HepG2 (cell line): ENCODE results near the gene SLCO2A1. TPM values are rescaled to one million over a fixed set of nuclear protein-coding genes. Genes with fewer than 3 reads are reported as not detected.

Source experiments
- ATAC-seq: fragments of 200-7000 bp; cut with Tn5 transposase; 3 replicates; pipeline ENCODE4 v1.9.1; 2020; ENCODE audit warnings: mild to moderate bottlenecking, moderate library complexity
- BruUV-seq: library from RNA; stranded (reverse); fragments of 400-500 nt; replicated peaks from 2 replicates; lab custom pipeline; 2021; lab: Mats Ljungman, UMichigan
- CTCF ChIA-PET: fragments of 300-600 bp; formaldehyde crosslinking; extraction: SDS; loops from one replicate; lab custom pipeline; 2021; ENCODE audit warnings: low total read pairs, inconsistent platforms, low intra/inter-chr PET ratio; lab: Yijun Ruan, JAX
- POLR2A ChIA-PET: fragments of 350-600 bp; sonication (Branson Sonifier 250); formaldehyde crosslinking; loops from one replicate; lab custom pipeline; 2020; ENCODE audit warnings: antibody characterized with exemption, inconsistent platforms; lab: Yijun Ruan, JAX
- DNase-seq: peaks from one replicate; pipeline ENCODE4 v3.0.0-alpha.2; 2015; ENCODE audit warnings: low spot score
- FAIRE-seq: peaks from 3 replicates; lab custom pipeline; 2011; peaks lifted over from hg19 to GRCh38; lab: Jason Lieb, UNC
- H2AFZ ChIP-seq: one replicate; pipeline ENCODE4 v1.6.1; 2011; ENCODE audit warnings: low read length, inconsistent platforms
- H3K27ac ChIP-seq: fragments of 300-600 bp; 3 replicates; pipeline ENCODE4 v1.8.0; 2011; ENCODE audit warnings: mixed run types, mild to moderate bottlenecking, mixed read lengths, low read length, inconsistent platforms; ENCODE audit not compliant: insufficient read depth; ENCODE audit errors: extremely low read length
- H3K27me3 ChIP-seq, 2 experiments: fragments of 200-600 bp in 1 of 2; 2 replicates in 1 of 2; 3 replicates in 1 of 2; pipeline versions ENCODE4 v1.6.0 to v1.8.0; 2011; ENCODE audit warnings: low read length in 2 of 2, mild to moderate bottlenecking in 2 of 2, moderate library complexity in 2 of 2, inconsistent platforms in 1 of 2; ENCODE audit not compliant: insufficient read depth in 2 of 2, control insufficient read depth in 1 of 2
- H3K36me3 ChIP-seq, 2 experiments: fragments of 200-600 bp in 1 of 2; replicated peaks in 1 of 2; 2 replicates in 1 of 2; 3 replicates in 1 of 2; pipeline versions ENCODE4 v1.5.1 to v1.8.0; 2011; ENCODE audit warnings: low read length in 2 of 2, inconsistent platforms in 1 of 2; ENCODE audit not compliant: insufficient read depth in 2 of 2, control insufficient read depth in 1 of 2
- H3K4me1 ChIP-seq: 2 replicates; pipeline ENCODE4 v1.5.1; 2012; ENCODE audit warnings: low read length, inconsistent platforms; ENCODE audit not compliant: insufficient read depth
- H3K4me2 ChIP-seq: 2 replicates; pipeline ENCODE4 v1.6.0; 2011; ENCODE audit warnings: low read depth, low read length, inconsistent platforms
- H3K4me3 ChIP-seq, 3 experiments: fragments of 200-600 bp in 1 of 3; sonication (generic), shearing (Covaris generic) in 1 of 3; replicated peaks in 1 of 3; 2 replicates each; pipeline ENCODE4 v1.5.1; 2011 to 2016; ENCODE audit warnings: low read length in 3 of 3, inconsistent platforms in 2 of 3, low read depth in 2 of 3, mild to moderate bottlenecking in 2 of 3, control low read depth in 1 of 3, mixed read lengths in 1 of 3; ENCODE audit not compliant: insufficient read depth in 1 of 3
- H3K79me2 ChIP-seq: one replicate; pipeline ENCODE4 v1.6.1; 2011; ENCODE audit warnings: low read length, inconsistent platforms; ENCODE audit not compliant: insufficient read depth
- H3K9ac ChIP-seq: 2 replicates; pipeline ENCODE4 v1.6.0; 2011; ENCODE audit warnings: mild to moderate bottlenecking, low read depth, low read length, inconsistent platforms; ENCODE audit not compliant: insufficient read depth
- H3K9me3 ChIP-seq: 2 replicates; pipeline ENCODE4 v1.5.1; 2012; ENCODE audit warnings: mild to moderate bottlenecking, low read length
- H4K20me1 ChIP-seq: 2 replicates; pipeline ENCODE4 v1.6.0; 2011; ENCODE audit warnings: inconsistent platforms, mild to moderate bottlenecking, low read length, moderate library complexity; ENCODE audit not compliant: insufficient read depth
- DR1 ChIP-seq: sonication (generic); formaldehyde crosslinking; IDR thresholded peaks from 2 replicates; pipeline ENCODE4 v1.8.0; 2021; ENCODE audit warnings: mild to moderate bottlenecking, missing genetic modification reagents, inconsistent platforms
- GTF2F1 ChIP-seq: fragments of 150-350 bp; IDR thresholded peaks from 2 replicates; pipeline ENCODE4 v1.6.1; 2014; ENCODE audit warnings: low read length
- IRF2 ChIP-seq: IDR thresholded peaks from 2 replicates; pipeline ENCODE4 v1.6.1; 2018; ENCODE audit warnings: missing genetic modification reagents, missing compliant biosample characterization
- JUND ChIP-seq: sonication (generic); formaldehyde crosslinking; IDR thresholded peaks from 2 replicates; pipeline ENCODE4 v1.8.0; 2022; ENCODE audit warnings: mild to moderate bottlenecking, missing genetic modification reagents
- KAT8 ChIP-seq: IDR thresholded peaks from 2 replicates; pipeline ENCODE4 v1.6.1; 2016; ENCODE audit warnings: missing genetic modification reagents, missing compliant biosample characterization
- MEIS2 ChIP-seq: sonication (generic); formaldehyde crosslinking; IDR thresholded peaks from 2 replicates; pipeline ENCODE4 v1.9.0; 2021; ENCODE audit warnings: mild to moderate bottlenecking, missing genetic modification reagents
- POGZ ChIP-seq: sonication (generic); formaldehyde crosslinking; IDR thresholded peaks from 2 replicates; pipeline ENCODE4 v1.4.0; 2020; ENCODE audit warnings: mild to moderate bottlenecking, missing genetic modification reagents
- PRMT3 ChIP-seq: sonication (generic); formaldehyde crosslinking; IDR thresholded peaks from 2 replicates; pipeline ENCODE4 v1.8.1; 2022; ENCODE audit warnings: low read depth, mild to moderate bottlenecking, moderate library complexity, missing genetic modification reagents, borderline replicate concordance
- RARG ChIP-seq: sonication (generic); formaldehyde crosslinking; IDR thresholded peaks from 2 replicates; pipeline ENCODE4 v1.4.0; 2020; ENCODE audit warnings: low read depth, mild to moderate bottlenecking, missing genetic modification reagents
- RXRA ChIP-seq: sonication (generic); formaldehyde crosslinking; IDR thresholded peaks from 2 replicates; pipeline ENCODE4 v1.5.1; 2020; ENCODE audit warnings: missing genetic modification reagents
- SCMH1 ChIP-seq: sonication (generic); formaldehyde crosslinking; IDR thresholded peaks from 2 replicates; pipeline ENCODE4 v1.9.0; 2021; ENCODE audit warnings: missing genetic modification reagents, mild to moderate bottlenecking, borderline replicate concordance
- SOX13 ChIP-seq, 3 experiments: fragments of 450-650 bp in 1 of 3; sonication (generic) in 1 of 3; formaldehyde crosslinking in 1 of 3; IDR thresholded peaks in 2 of 3; conservative IDR thresholded peaks in 1 of 3; 2 replicates each; pipeline versions ENCODE4 v1.5.0 to v1.6.1; 2016 to 2020; ENCODE audit warnings: antibody characterized with exemption in 1 of 3, mild to moderate bottlenecking in 1 of 3, missing compliant biosample characterization in 1 of 3, missing genetic modification reagents in 1 of 3, moderate library complexity in 1 of 3
- TBX2 ChIP-seq: sonication (generic); formaldehyde crosslinking; IDR thresholded peaks from 2 replicates; pipeline ENCODE4 v1.5.0; 2020; ENCODE audit warnings: missing genetic modification reagents, mild to moderate bottlenecking, borderline replicate concordance
- ZNF20 ChIP-seq: sonication (generic); formaldehyde crosslinking; IDR thresholded peaks from 2 replicates; pipeline ENCODE4 v1.4.0; 2020; ENCODE audit warnings: mild to moderate bottlenecking, moderate library complexity, missing genetic modification reagents
- ZNF326 ChIP-seq: sonication (generic); formaldehyde crosslinking; IDR thresholded peaks from 2 replicates; pipeline ENCODE4 v1.4.0; 2020; ENCODE audit warnings: missing genetic modification reagents, borderline replicate concordance
- ZNF678 ChIP-seq: sonication (generic); formaldehyde crosslinking; IDR thresholded peaks from 2 replicates; pipeline ENCODE4 v1.4.0; 2020; ENCODE audit warnings: mild to moderate bottlenecking, missing genetic modification reagents
- ZSCAN31 ChIP-seq: sonication (generic); formaldehyde crosslinking; IDR thresholded peaks from 2 replicates; pipeline ENCODE4 v1.5.0; 2020; ENCODE audit warnings: low read depth, mild to moderate bottlenecking, missing genetic modification reagents
- in situ Hi-C: cut with HindIII; loops from 2 replicates; pipeline ENCODE4 v1.10.0; 2017; ENCODE audit warnings: low pct_unique_long_range_greater_than_20kb; ENCODE audit not compliant: extremely low pct_ligation_motif_present
- intact Hi-C: fragments of 100-400 bp; cut with micrococcal nuclease; formaldehyde crosslinking; loops from one replicate; pipeline ENCODE4 v1.10.0; 2022; ENCODE audit not compliant: unreplicated experiment
- polyA plus RNA-seq, 8 experiments: library from polyadenylated mRNA; depleted of rRNA in 3 of 8; stranded (reverse) in 7 of 8; unstranded in 1 of 8; fragments of >200 nt; fragmentation: Illumina TruSeq in 4 of 8; extraction: Trizol in 4 of 8; gene quantifications; 2 replicates each; pipeline versions ENCODE4 v1.2.1 to v1.2.3, GENCODE V29; 2011 to 2016; ENCODE audit warnings: low read depth in 4 of 8, missing spikeins in 1 of 8, mixed read lengths in 1 of 8; ENCODE audit not compliant: insufficient read depth in 1 of 8
- total RNA-seq, 5 experiments: library from RNA; depleted of rRNA; stranded (reverse); fragments of >200 nt; fragmentation: Illumina TruSeq; extraction: Trizol; gene quantifications; 2 replicates each; pipeline ENCODE4 v1.2.3, GENCODE V29; 2016; ENCODE audit warnings: low read depth in 1 of 5
- TF ChIP-seq, protein P1 (sequence below): sonication (generic); formaldehyde crosslinking; IDR thresholded peaks from 2 replicates; pipeline ENCODE4 v1.4.0; 2020; ENCODE audit warnings: missing genetic modification reagents
- TF ChIP-seq, protein P2 (sequence below): sonication (generic); formaldehyde crosslinking; IDR thresholded peaks from 2 replicates; pipeline ENCODE4 v1.4.0; 2020; ENCODE audit warnings: missing genetic modification reagents, mild to moderate bottlenecking, borderline replicate concordance
- TF ChIP-seq, protein P3 (sequence below): sonication (generic); formaldehyde crosslinking; IDR thresholded peaks from 2 replicates; pipeline ENCODE4 v1.4.0; 2020; ENCODE audit warnings: missing genetic modification reagents

The SLCO2A1 gene
- total and polyA plus RNA-seq, 2 of the 13 experiments (the other 11 are each of a cell fraction or from before 2014, with no cell fraction given), result 0.04 TPM; not detected in 1

DNA sequence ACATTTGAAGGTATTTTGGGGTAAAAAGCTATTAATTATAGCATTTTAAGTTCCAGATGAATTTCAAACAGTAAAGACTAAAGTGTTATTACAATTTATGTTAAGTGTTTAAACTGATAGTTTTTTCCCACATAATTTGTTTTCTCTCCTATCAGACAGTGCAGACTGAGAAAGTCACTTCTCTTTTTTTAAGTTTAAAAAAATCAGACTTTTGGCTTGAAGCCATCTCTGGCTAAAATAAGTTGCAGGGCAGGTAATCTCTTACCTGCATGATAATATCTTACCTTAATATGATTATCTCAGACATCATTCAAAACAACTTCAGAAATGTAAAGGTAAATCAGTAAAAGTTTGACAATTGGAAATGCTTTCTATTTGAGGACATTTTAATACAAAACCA lies 112.6 kb downstream of the SLCO2A1 start:
- Histone ChIP-seq H3K27ac (no peak overlapping the region), H3K9ac (no peak overlapping the region), H3K4me1 (no peaks in the 10 kb centered on the region), H3K9me3 (no peaks in the 10 kb centered on the region), H3K4me2 (no peak overlapping the region), H4K20me1 (no peaks in the 10 kb centered on the region), H3K4me3 (no peak overlapping the region), H2AFZ (no peak overlapping the region), H3K79me2 (no peaks in the 10 kb centered on the region), H3K27me3 (peaks cover 0 to 15% of the 10 kb centered on the region in 2 experiments; a peak in 1 of 5 replicates), H3K36me3 (no peaks in the 10 kb centered on the region)
- FAIRE-seq (no peak), DNase-seq (no peak), ATAC-seq (no peak)
- BruUV-seq, result no TSS peak
- in situ Hi-C loops, result no loop called here
- POLR2A ChIA-PET, result no interaction called here
- CTCF ChIA-PET, result no interaction called here
- TF ChIP-seq JUND (no peak), SOX13 (IDR thresholded peaks at IDR 0.05) (no peak), SOX13 (CRISPR knock-in tag; conservative IDR thresholded peaks at IDR 0.05 in 1 of 2, IDR thresholded peaks at IDR 0.05 in 1 of 2) (no peak), ZNF20 (CRISPR knock-in tag) (no peak), ZSCAN31 (CRISPR knock-in tag) (no peak), PRMT3 (CRISPR knock-in tag) (no peak), DR1 (CRISPR knock-in tag) (no peak), IRF2 (no peak), GTF2F1 (no peak), ZNF678 (CRISPR knock-in tag) (no peak), SCMH1 (CRISPR knock-in tag) (no peak), RARG (CRISPR knock-in tag) (no peak), POGZ (CRISPR knock-in tag) (no peak), MEIS2 (CRISPR knock-in tag) (no peak), KAT8 (no peak), TBX2 (CRISPR knock-in tag) (no peak), ZNF326 (CRISPR knock-in tag) (no peak), RXRA (CRISPR knock-in tag) (no peak)
- TF ChIP-seq, protein P1, sequence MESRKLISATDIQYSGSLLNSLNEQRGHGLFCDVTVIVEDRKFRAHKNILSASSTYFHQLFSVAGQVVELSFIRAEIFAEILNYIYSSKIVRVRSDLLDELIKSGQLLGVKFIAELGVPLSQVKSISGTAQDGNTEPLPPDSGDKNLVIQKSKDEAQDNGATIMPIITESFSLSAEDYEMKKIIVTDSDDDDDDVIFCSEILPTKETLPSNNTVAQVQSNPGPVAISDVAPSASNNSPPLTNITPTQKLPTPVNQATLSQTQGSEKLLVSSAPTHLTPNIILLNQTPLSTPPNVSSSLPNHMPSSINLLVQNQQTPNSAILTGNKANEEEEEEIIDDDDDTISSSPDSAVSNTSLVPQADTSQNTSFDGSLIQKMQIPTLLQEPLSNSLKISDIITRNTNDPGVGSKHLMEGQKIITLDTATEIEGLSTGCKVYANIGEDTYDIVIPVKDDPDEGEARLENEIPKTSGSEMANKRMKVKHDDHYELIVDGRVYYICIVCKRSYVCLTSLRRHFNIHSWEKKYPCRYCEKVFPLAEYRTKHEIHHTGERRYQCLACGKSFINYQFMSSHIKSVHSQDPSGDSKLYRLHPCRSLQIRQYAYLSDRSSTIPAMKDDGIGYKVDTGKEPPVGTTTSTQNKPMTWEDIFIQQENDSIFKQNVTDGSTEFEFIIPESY (CRISPR knock-in tag), result no peak
- TF ChIP-seq, protein P2, sequence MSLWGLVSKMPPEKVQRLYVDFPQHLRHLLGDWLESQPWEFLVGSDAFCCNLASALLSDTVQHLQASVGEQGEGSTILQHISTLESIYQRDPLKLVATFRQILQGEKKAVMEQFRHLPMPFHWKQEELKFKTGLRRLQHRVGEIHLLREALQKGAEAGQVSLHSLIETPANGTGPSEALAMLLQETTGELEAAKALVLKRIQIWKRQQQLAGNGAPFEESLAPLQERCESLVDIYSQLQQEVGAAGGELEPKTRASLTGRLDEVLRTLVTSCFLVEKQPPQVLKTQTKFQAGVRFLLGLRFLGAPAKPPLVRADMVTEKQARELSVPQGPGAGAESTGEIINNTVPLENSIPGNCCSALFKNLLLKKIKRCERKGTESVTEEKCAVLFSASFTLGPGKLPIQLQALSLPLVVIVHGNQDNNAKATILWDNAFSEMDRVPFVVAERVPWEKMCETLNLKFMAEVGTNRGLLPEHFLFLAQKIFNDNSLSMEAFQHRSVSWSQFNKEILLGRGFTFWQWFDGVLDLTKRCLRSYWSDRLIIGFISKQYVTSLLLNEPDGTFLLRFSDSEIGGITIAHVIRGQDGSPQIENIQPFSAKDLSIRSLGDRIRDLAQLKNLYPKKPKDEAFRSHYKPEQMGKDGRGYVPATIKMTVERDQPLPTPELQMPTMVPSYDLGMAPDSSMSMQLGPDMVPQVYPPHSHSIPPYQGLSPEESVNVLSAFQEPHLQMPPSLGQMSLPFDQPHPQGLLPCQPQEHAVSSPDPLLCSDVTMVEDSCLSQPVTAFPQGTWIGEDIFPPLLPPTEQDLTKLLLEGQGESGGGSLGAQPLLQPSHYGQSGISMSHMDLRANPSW, result no peak
- TF ChIP-seq, protein P3, sequence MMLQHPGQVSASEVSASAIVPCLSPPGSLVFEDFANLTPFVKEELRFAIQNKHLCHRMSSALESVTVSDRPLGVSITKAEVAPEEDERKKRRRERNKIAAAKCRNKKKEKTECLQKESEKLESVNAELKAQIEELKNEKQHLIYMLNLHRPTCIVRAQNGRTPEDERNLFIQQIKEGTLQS (CRISPR knock-in tag), result no peak
- intact Hi-C loops, result no loop called here
